Ascending aorta (tissue), 2 donors: Measurements from ENCODE around the gene FAM168A. TPM values are rescaled to one million over a fixed set of nuclear protein-coding genes. Genes with fewer than 3 reads are reported as not detected.

ENCODE experiments used
- DNase-seq, 2 donors: peaks; one replicate each; pipeline ENCODE4 v3.0.0-alpha.2; 2019; ENCODE audit warnings: low spot score in 2 of 2
- H3K27ac ChIP-seq, 2 donors: fragments of 200-600 bp; sonication (generic); one replicate each; pipeline ENCODE4 v1.5.1; 2016 to 2017; ENCODE audit warnings: mild to moderate bottlenecking in 1 of 2
- H3K27me3 ChIP-seq: fragments of 200-600 bp; sonication (generic); one replicate; pipeline ENCODE4 v1.5.1; 2017
- H3K36me3 ChIP-seq, 2 donors: fragments of 200-600 bp; sonication (generic); one replicate each; pipeline ENCODE4 v1.5.1; 2016
- H3K4me1 ChIP-seq, 2 donors: fragments of 200-600 bp; sonication (generic); one replicate each; pipeline ENCODE4 v1.5.1; 2016 to 2017; ENCODE audit warnings: mild to moderate bottlenecking in 1 of 2
- H3K4me3 ChIP-seq, 2 donors: fragments of 200-600 bp; sonication (generic); one replicate each; pipeline ENCODE4 v1.5.1; 2016 to 2017; ENCODE audit warnings: mild to moderate bottlenecking in 1 of 2
- H3K9me3 ChIP-seq, 2 donors: fragments of 200-600 bp; sonication (generic); one replicate each; pipeline ENCODE4 v1.5.1; 2016
- intact Hi-C: fragments of 100-400 bp; cut with DNase I; formaldehyde crosslinking; loops from one replicate; pipeline ENCODE4 v1.15.1; 2023
- total RNA-seq: library from RNA; depleted of rRNA; stranded (reverse); fragments of >200 nt; gene quantifications from one replicate; pipeline ENCODE4 v1.1.0, GENCODE V29; 2016
- TF ChIP-seq, protein P1 (sequence below), 3 experiments: fragments of 200-600 bp in 2 of 3; fragments of 450-650 bp in 1 of 3; sonication (generic) in 2 of 3; IDR thresholded peaks; one replicate each; pipeline ENCODE4 v1.5.1; 2016 to 2019; ENCODE audit warnings: antibody characterized with exemption in 3 of 3, mild to moderate bottlenecking in 1 of 3, moderate library complexity in 1 of 3

FAM168A gene
- total RNA-seq, 1 donor from 2014 or later, result 44.1 TPM

- DNase-seq, result no peak
- Histone ChIP-seq H3K9me3 (peaks cover 0 to 11% of the 10 kb centered on the region in 2 donors), H3K27me3 (no peaks in the 10 kb centered on the region), H3K36me3 (no peaks in the 10 kb centered on the region), H3K27ac (no peak overlapping the region), H3K4me1 (no peaks in the 10 kb centered on the region), H3K4me3 (no peak overlapping the region)
- intact Hi-C loops, result no loop called here
- TF ChIP-seq, protein P1, sequence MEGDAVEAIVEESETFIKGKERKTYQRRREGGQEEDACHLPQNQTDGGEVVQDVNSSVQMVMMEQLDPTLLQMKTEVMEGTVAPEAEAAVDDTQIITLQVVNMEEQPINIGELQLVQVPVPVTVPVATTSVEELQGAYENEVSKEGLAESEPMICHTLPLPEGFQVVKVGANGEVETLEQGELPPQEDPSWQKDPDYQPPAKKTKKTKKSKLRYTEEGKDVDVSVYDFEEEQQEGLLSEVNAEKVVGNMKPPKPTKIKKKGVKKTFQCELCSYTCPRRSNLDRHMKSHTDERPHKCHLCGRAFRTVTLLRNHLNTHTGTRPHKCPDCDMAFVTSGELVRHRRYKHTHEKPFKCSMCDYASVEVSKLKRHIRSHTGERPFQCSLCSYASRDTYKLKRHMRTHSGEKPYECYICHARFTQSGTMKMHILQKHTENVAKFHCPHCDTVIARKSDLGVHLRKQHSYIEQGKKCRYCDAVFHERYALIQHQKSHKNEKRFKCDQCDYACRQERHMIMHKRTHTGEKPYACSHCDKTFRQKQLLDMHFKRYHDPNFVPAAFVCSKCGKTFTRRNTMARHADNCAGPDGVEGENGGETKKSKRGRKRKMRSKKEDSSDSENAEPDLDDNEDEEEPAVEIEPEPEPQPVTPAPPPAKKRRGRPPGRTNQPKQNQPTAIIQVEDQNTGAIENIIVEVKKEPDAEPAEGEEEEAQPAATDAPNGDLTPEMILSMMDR (IDR thresholded peaks at IDR 0.05), result no peak
Measured at GRCh38 chr11:73508243-73509176, 89.4 kb downstream of the FAM168A start.

GRCh38 chr11:73507086-73507485 is 90.8 kb downstream of the FAM168A start:
- TF ChIP-seq, protein P1 (IDR thresholded peaks at IDR 0.05), result no peak
- Histone ChIP-seq H3K4me3 (no peak overlapping the region), H3K36me3 (no peaks in the 10 kb centered on the region), H3K9me3 (peaks cover 0 to 17% of the 10 kb centered on the region in 2 donors), H3K4me1 (no peaks in the 10 kb centered on the region), H3K27ac (no peak overlapping the region), H3K27me3 (no peaks in the 10 kb centered on the region)
- intact Hi-C loops, result no loop called here
- no peak for DNase-seq

DNA sequence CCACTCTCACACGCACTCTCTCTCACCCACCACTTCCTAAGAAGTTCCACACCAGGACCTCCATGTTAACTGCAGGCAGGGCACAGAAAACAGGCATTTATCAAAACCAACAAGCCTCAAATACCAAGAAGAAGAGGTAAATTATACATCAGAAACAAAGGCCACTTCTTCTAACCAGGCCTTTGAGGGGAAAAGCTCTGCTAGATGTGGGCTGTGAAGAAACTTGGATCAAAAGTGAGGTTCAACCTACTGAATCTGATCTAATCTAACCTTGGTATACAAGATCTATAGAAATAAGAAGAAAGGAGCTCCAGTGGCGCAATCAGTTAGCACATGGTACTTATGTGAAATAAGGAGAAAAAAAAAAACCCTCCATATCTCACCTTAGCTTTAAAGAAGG is 91.9 kb downstream of the FAM168A start:
- Histone ChIP-seq H3K27ac (no peak overlapping the region), H3K27me3 (no peaks in the 10 kb centered on the region), H3K36me3 (no peaks in the 10 kb centered on the region), H3K9me3 (peaks cover 0 to 17% of the 10 kb centered on the region in 2 donors), H3K4me1 (no peaks in the 10 kb centered on the region), H3K4me3 (no peak overlapping the region)
- no peak for DNase-seq
- TF ChIP-seq, protein P1 (IDR thresholded peaks at IDR 0.05), result no peak
- intact Hi-C loops, result no loop called here

DNA sequence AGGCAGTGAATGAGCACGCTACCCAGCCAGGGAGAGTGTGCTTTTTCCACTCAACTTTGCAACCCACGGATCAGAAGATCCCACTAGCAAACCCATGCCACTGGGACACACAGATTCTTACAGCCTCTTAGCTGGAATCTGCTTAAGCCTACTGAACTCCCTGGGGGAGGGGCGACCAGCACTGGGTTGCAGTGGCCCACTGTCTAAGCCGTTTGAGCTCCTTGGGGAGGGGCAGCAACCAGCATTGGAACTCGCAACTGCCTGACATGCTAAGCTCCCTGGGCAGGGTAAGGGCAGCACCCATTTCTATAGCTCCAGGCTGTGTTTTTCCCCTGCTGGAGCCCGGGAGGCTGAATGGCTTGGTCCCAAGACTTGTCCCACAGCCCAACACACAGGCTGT is 99.6 kb downstream of the FAM168A start:
- Histone ChIP-seq H3K9me3 (peaks cover 0 to 5% of the 10 kb centered on the region in 2 donors), H3K36me3 (no peaks in the 10 kb centered on the region), H3K4me3 (no peak overlapping the region), H3K27ac (no peak overlapping the region), H3K4me1 (no peaks in the 10 kb centered on the region), H3K27me3 (no peaks in the 10 kb centered on the region)
- TF ChIP-seq, protein P1 (IDR thresholded peaks at IDR 0.05), result no peak
- DNase-seq, result no peak
- intact Hi-C loops, result no loop called here

- Histone ChIP-seq H3K27ac (no peak overlapping the region), H3K9me3 (no peaks in the 10 kb centered on the region), H3K27me3 (no peaks in the 10 kb centered on the region), H3K4me1 (no peaks in the 10 kb centered on the region), H3K36me3 (no peaks in the 10 kb centered on the region), H3K4me3 (no peak overlapping the region)
- no peak for DNase-seq
- intact Hi-C loops, result no loop called here
- TF ChIP-seq, protein P1 (IDR thresholded peaks at IDR 0.05), result no peak
Measured at GRCh38 chr11:73496134-73496533, 101.8 kb downstream of the FAM168A start.
